ENCODE results near the gene EFCAB9. TPM values are rescaled to one million over a fixed set of nuclear protein-coding genes. Genes with fewer than 3 reads are reported as not detected.

The EFCAB9 gene
- polyA plus RNA-seq, 3 donors: not detected

- DNase-seq (ENCODE audit: low read depth in 3 of 3, low spot score in 2 of 3): no peak
These were observed 29.2 kb upstream of the EFCAB9 start for GRCh38 chr5:172164769-172165212.

DNA sequence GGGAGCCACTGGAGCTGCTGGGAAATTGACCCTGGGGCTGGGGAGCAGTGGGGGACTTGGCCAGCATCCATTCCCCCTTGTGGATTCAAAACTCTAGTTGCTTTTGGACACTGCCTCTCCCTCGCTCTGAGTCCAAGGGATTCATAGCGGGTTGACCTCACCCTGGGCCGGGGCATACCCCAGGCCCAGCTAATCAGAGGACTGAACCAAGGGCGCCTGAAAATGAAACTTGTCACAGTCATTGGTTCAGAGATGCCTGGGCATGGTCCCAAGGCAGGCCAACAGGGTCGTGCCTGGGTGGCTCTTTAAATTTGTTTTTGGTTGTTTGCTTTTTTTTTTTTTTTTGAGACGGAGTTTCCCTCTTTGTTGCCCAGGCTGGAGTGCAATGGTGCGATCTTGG, 28.5 kb upstream of the EFCAB9 start:
- no peak for DNase-seq (ENCODE audit: low read depth in 3 of 3, low spot score in 2 of 3)

GRCh38 chr5:172166030-172166826, 27.7 kb upstream of the EFCAB9 start:
- no peak for DNase-seq (ENCODE audit: low read depth in 3 of 3, low spot score in 2 of 3)

GRCh38 chr5:172167895-172168294, 26.1 kb upstream of the EFCAB9 start:
- DNase-seq (ENCODE audit: low read depth in 3 of 3, low spot score in 2 of 3): no peak

- no peak for DNase-seq (ENCODE audit: low read depth in 3 of 3, low spot score in 2 of 3)
These were observed 25.7 kb upstream of the EFCAB9 start for GRCh38 chr5:172168311-172168710.

- no peak for DNase-seq (ENCODE audit: low read depth in 3 of 3, low spot score in 2 of 3)
These were observed 24.8 kb upstream of the EFCAB9 start for GRCh38 chr5:172169216-172169615.

DNA sequence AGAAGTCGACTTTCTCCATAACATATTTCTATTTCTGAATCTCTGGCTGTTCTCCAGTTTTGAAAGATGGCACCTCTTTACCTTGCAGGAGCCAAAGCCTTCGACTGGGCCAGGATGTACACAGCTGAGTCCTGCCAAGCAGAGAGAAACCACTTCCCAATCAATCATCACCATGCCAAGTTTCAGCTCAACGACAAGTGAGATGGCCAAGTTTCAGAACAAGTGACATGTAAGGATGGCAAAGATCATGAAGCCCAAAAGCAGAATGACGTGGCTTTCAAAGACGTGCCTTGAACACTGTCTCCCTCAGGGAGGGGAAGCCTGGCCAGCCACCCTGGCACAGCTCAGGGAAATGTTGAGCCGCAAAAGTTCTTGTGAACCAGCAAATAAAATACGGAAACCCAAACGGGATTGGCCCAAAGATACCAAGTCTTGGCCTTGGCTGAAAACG, 23.7 kb upstream of the EFCAB9 start:
- no peak for DNase-seq (ENCODE audit: low read depth in 3 of 3, low spot score in 2 of 3)

DNA sequence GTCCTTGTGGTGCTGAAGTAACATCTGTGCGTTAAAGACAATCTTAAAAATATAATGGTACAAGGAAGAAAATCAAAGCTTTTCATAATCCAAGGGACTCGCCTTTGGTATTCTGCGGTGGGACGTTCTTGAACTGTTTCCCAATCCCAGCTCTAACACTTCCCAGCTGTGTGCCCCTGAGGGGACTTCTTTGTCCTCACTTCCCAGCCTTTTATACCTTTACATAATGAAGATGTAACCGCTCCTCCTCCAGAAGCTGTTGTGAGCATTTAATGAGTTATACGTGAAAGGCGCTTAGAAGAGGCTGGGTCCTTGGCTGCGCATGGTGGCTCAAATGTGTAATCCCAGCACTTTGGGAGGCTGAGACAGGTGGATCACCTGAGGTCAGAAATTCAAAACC, 22.9 kb upstream of the EFCAB9 start:
- no peak for DNase-seq (ENCODE audit: low read depth in 3 of 3, low spot score in 2 of 3)

DNA sequence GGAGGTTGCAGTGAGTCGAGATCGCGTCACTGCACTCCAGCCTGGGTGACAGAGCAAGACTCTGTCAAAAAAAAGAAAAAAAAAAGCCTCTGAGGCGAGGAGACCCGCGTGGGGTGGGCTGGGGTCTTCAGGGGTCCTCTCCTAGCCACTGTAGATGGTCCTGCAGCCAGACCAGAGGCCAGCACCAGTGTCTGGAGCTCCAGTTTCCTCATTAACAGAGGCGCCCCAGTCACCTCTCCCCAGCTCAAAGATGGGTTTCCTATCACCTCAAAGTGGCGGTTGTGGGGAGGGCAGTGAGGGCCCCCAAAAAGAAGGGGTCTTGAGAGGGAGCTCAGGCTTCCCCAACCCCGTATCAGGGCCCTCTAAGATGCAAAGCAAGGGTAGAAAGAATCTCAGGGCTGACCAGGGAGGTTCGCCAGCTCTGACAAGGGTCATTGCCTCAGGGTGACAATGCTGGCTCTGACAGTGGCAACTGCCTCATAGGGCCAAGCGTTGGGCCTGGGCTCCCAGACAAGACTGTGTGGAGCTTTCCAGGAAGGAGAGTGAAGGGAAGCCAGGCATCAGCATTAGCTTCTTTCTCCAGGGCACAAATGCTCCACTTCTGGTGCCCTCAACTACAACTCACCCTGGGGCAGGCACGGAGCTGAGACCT, 20.9 kb upstream of the EFCAB9 start:
- DNase-seq (ENCODE audit: low read depth in 3 of 3, low spot score in 2 of 3): no peak

DNA sequence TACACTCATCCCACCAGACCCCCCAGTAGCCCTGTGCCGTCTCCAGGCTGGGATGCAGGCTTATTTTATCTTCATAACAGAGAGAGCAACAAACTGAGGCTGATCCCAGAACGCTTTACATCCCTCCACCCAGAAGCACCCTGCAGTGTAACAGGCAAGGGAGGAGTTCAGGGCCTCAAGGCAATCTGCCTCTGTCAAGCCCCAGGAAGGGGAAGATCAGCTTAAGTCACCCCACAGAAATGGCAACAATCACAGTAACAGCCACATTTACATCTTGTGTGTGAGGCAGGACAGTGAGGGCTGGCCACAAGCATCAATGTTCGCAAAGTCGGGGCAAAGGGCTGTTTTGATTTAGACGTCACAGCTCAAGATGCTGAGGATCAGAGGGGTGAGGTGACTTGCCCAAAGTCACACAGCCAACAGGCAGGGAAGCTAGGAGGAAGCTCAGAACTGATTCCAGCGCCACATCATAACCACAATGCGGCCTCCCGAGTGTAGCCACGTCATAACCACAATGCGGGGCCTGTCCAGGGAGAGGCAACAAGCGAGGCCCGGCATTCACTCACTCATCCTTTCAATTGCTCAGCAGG, 20.3 kb upstream of the EFCAB9 start:
- no peak for DNase-seq (ENCODE audit: low read depth in 3 of 3, low spot score in 2 of 3)

DNA sequence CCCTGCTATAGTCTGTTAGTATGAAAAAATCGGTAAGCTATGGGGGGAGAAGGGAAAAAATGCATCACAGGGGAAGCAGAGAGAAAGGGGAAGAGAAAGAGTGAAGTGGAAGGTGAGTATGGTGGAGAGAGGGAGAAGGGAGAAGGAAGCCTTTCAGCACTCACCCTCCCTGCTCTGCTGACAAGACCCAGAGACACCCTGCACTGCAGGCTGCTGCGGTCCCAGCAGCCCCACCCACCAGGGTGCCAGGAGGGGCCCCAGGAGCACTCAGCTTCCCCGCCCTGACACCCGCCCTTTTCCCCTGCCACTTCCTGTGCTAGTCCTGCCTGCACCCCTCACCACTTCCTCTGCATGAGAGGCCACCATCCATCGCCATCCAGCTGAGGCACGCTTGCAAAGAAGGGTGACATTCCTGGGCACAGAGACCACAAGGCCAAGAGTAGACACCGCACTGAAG, 18.7 kb upstream of the EFCAB9 start:
- no peak for DNase-seq (ENCODE audit: low read depth in 3 of 3, low spot score in 2 of 3)

GRCh38 chr5:172177176-172177575, 16.8 kb upstream of the EFCAB9 start:
- DNase-seq (ENCODE audit: low read depth in 3 of 3, low spot score in 2 of 3): no peak

GRCh38 chr5:172178301-172178987, 15.5 kb upstream of the EFCAB9 start:
- DNase-seq (ENCODE audit: low read depth in 3 of 3, low spot score in 2 of 3): no peak

DNA sequence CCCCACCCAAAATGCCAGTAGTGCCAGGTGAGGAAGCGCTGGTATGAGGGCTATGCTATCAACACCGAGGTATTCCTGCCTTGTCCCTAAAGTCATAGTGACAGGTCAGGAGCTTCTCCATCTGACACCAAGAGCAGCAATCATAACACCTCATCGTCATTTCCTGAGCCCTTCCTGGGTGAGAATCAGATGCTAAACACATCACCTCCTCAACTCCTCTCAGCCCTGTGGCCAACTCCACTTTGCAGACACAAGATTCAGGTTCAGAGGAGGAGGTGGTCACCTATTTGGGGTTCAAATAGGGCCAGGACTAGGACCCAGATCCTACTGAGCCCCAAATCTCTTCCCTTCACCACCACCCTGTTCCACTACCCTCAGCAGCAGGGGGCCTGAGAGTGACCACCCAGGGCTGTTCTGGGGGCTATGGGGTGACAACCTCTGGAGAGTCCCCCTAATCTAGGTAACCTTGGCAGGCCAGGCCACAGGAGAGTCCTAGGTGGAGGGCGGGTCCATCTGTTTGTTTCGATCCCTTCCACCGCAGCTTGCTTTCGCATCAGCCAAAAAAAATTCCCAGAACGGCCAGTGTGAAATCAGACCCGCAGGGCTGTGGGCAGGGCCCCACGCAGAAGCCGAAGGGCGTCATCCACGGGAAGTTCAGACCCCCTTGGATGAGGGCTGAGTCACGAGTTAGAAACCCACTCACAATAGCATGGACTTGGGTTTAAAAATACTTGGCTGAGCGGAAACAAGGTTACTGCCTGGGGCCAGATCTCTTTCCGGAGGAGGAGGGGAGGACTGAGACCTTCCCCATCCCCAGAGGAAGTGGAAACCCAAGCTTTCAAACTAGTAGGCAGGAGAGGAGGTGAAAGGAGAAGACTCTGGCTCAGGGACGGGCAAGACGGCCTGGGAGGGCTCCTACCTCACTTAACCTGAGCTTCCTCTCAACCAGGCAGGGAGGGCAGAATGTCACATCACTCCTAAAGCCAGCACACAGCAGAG, 14.7 kb upstream of the EFCAB9 start:
- peak in 1 of 3 donors; percentile 51 for DNase-seq (ENCODE audit: low read depth in 3 of 3, low spot score in 2 of 3)

DNA sequence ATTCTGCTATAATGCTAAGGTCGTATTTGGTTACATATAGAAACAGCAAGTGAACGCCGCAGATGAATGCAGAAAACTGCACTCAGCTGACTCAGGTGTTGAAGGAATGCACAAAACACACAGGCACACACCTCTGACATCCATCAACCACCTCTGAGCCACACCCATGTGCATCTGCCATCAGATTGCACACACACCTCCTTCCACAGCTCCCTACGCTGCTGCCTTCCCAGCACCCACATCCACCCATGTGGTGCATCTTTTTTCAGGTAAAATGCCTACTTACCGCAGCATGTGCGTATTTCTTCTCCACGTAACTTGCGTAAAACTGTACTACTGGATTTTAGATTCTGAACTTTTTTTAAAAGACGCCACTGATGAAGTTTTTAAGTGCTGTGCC, 13.0 kb upstream of the EFCAB9 start:
- DNase-seq (ENCODE audit: low read depth in 3 of 3, low spot score in 2 of 3): no peak

DNA sequence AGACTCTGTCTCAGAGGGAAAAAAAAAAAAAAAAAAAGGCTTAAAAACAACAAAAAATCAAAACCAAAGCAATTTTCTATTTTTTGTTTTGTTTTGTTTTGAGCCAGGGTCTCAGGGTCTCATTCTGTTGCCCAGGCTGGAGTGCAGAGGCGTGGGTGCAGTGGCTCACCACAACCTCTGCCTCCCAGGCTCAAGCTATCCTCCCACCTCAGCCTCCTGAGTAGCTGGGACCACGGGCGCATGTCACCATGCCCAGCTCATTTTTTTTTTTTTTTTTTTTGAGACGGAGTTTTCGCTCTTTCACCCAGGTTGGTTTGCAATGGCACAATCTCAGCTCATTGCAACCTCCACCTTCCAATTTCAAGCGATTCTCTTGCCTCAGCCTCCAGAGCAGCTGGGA, 11.7 kb upstream of the EFCAB9 start:
- DNase-seq (ENCODE audit: low read depth in 3 of 3, low spot score in 2 of 3): no peak

GRCh38 chr5:172183881-172184280, 10.1 kb upstream of the EFCAB9 start:
- DNase-seq (ENCODE audit: low read depth in 3 of 3, low spot score in 2 of 3): no peak

DNA sequence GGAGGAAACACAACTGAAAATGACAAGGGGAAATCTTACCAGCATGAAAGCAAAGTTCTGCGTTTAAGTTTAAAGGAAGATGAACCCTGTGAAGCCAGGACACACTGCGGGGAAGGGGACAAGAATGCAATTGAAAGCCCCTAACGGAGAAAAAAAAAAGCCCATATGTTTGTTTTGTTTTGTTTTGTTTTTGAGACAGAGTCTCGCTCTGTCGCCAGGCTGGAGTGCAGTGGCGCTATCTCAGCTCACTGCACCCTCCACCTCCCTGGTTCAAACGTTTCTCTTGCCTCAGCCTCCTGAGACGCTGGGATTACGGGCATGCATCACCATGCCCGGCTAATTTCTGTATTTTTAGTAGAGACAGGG, 8.9 kb upstream of the EFCAB9 start:
- no peak for DNase-seq (ENCODE audit: low read depth in 3 of 3, low spot score in 2 of 3)

GRCh38 chr5:172186114-172186695, 7.8 kb upstream of the EFCAB9 start:
- DNase-seq (ENCODE audit: low read depth in 3 of 3, low spot score in 2 of 3): no peak
